PFSK-1 (cell line): ENCODE data around the gene OTUB2.

Source experiments
- POLR2AphosphoS5 ChIP-seq: IDR thresholded peaks from 2 replicates; pipeline ENCODE4 v1.6.1; 2012; ENCODE audit warnings: low read depth, mild to moderate bottlenecking, control low read depth, low read length, moderate library complexity
- REST ChIP-seq, 2 experiments: IDR thresholded peaks; 2 replicates each; pipeline versions ENCODE4 v1.6.1 to v1.8.0; 2011 to 2012; ENCODE audit warnings: low read depth in 2 of 2, low read length in 2 of 2, control low read depth in 1 of 2, inconsistent platforms in 1 of 2, mild to moderate bottlenecking in 1 of 2, moderate library complexity in 1 of 2; ENCODE audit not compliant: insufficient read depth in 1 of 2
- TAF1 ChIP-seq: IDR thresholded peaks from 2 replicates; pipeline ENCODE4 v1.6.1; 2012; ENCODE audit warnings: low read length, control low read depth, borderline replicate concordance; ENCODE audit not compliant: insufficient read depth

- TF ChIP-seq TAF1 (no peak), REST (IDR thresholded peaks at IDR 0.05; ENCODE audit: insufficient read depth in 1 of 2, low read depth in 2 of 2, low read length in 2 of 2) (no peak), POLR2AphosphoS5 (no peak)
Measured at GRCh38 chr14:94038510-94038909, 12.4 kb downstream of the OTUB2 start.
